ENCODE measurements around the gene CARD11.

The CARD11 gene

DNA sequence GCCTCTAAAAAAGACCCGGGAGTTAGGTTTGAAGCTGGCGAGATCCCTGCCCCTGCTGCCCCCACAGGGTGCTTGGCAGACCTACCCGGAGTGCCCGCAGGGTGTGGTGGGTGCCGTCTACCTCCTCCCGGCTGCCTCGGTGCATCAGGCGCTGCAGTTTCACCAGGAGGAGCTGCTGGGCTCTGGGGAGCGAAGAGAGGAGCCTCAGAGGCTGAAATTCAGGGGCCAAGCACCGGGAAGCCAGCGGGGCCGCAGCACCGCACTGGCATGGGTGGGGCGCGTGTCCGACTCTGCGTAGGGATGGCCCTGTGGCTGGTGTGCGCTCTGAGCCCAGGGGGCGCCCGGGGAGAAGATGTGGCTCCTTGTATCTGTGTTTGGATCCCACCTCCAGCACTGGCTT, 125.3 kb downstream of the CARD11 start:
- in situ Hi-C loops (cut with MboI; ENCODE audit: low pct_unique_long_range_greater_than_20kb, low sequenced_read_pairs, unreplicated experiment), result no loop called here
- TF ChIP-seq CTCF (IDR thresholded peaks at IDR 0.05; ENCODE audit: extremely low read depth, insufficient read depth, missing control alignments), result no peak
- no peak for DNase-seq (ENCODE audit: low spot score)

GRCh38 chr7:2915023-2915422, 128.6 kb downstream of the CARD11 start:
- in situ Hi-C loops (cut with MboI; ENCODE audit: low pct_unique_long_range_greater_than_20kb, low sequenced_read_pairs, unreplicated experiment), result no loop called here
- no peak for DNase-seq (ENCODE audit: low spot score)
- TF ChIP-seq CTCF (IDR thresholded peaks at IDR 0.05; ENCODE audit: extremely low read depth, insufficient read depth, missing control alignments), result no peak

DNA sequence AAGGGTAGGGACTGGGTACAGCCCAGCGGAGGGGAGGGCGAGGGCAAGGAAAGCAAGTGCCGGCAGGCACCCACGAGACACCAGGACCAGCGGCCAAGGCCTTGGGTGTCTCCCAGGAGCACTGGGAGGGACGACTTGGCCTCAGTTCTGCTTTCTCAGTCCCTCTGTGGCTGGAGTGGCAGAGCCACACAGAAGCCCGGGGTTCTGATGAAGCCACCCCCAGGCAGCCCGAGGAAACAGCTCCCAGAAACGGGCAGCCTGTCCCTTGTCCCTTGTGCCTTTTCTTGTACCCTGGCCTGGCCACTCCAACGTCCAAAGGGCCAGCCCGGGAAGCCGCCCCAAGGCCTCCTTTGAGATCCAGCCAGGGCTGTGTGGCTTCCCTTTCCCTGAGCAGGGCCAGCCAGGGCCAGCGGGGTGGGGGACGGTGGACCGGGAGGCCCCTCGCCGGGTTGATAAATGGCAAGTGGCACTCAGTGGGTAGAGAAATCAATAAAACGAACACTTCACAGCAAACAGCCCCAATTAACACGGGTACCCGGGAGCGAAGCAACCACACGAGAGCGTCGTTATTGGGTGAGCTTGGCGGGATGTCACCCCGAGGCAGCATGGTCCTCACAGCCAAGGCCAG, 129.8 kb downstream of the CARD11 start:
- DNase-seq (ENCODE audit: low spot score), result no peak
- no peak for TF ChIP-seq CTCF (IDR thresholded peaks at IDR 0.05; ENCODE audit: extremely low read depth, insufficient read depth, missing control alignments)
- in situ Hi-C loops (cut with MboI; ENCODE audit: low pct_unique_long_range_greater_than_20kb, low sequenced_read_pairs, unreplicated experiment), result no loop called here

GRCh38 chr7:2912684-2913439, 130.8 kb downstream of the CARD11 start:
- TF ChIP-seq CTCF (IDR thresholded peaks at IDR 0.05; ENCODE audit: extremely low read depth, insufficient read depth, missing control alignments), result no peak
- DNase-seq (ENCODE audit: low spot score), result no peak
- in situ Hi-C loops (cut with MboI; ENCODE audit: low pct_unique_long_range_greater_than_20kb, low sequenced_read_pairs, unreplicated experiment), result no loop called here

GRCh38 chr7:2911466-2911865, 132.2 kb downstream of the CARD11 start:
- no peak for TF ChIP-seq CTCF (IDR thresholded peaks at IDR 0.05; ENCODE audit: extremely low read depth, insufficient read depth, missing control alignments)
- no peak for DNase-seq (ENCODE audit: low spot score)
- in situ Hi-C loops (cut with MboI; ENCODE audit: low pct_unique_long_range_greater_than_20kb, low sequenced_read_pairs, unreplicated experiment), result no loop called here

GRCh38 chr7:2909471-2910039, 134.1 kb downstream of the CARD11 start:
- in situ Hi-C loops (cut with MboI; ENCODE audit: low pct_unique_long_range_greater_than_20kb, low sequenced_read_pairs, unreplicated experiment), result no loop called here
- no peak for DNase-seq (ENCODE audit: low spot score)
- no peak for TF ChIP-seq CTCF (IDR thresholded peaks at IDR 0.05; ENCODE audit: extremely low read depth, insufficient read depth, missing control alignments)

All from GM13977 (cell line).